ENCODE results near the gene FANCE. TPM values are rescaled to one million over a fixed set of nuclear protein-coding genes. Genes with fewer than 3 reads are reported as not detected.

Gene FANCE
- total and polyA plus RNA-seq, 2 experiments from 2014 or later, result 5.4 to 25.5 TPM

- H3K4me2 ChIP-seq, result peak overlapping the region; percentile 73; the same call in 1 of the 2 replicates
- no peaks in the 10 kb centered on the region for H3K36me3 ChIP-seq (ENCODE audit: insufficient read depth)
- H3K79me2 ChIP-seq (replicated peaks; ENCODE audit: insufficient read depth), result no peaks in the 10 kb centered on the region
- H3K4me3 ChIP-seq, result 0 out of 2 replicates have a peak overlapping the region, but pooled peaks have one; percentile 26
- Mint-ChIP-seq H3K4me3 (no peak overlapping the region), H3K36me3 (ENCODE audit: low read depth) (0 out of 3 replicates have a peak, but pooled peaks cover 2% of the 10 kb centered on the region), H3K27me3 (ENCODE audit: insufficient read depth, low read depth, poor library complexity) (peaks cover 5% of the 10 kb centered on the region), H3K9me3 (no peaks in the 10 kb centered on the region), H3K27ac (peak overlapping the region; percentile 41; the same call in 1 of the 2 replicates), H3K4me1 (peaks cover 19% of the 10 kb centered on the region; the same call in 2 of the 3 replicates)
- H3K9me2 ChIP-seq (ENCODE audit: insufficient read depth), result no peaks in the 10 kb centered on the region
- no peaks in the 10 kb centered on the region for H3F3A ChIP-seq (replicated peaks; ENCODE audit: low read depth)
- H4K20me1 ChIP-seq (replicated peaks; ENCODE audit: insufficient read depth), result no peaks in the 10 kb centered on the region
- DNase-seq (ENCODE audit: low spot score), result peak; percentile 30
- H3K27ac ChIP-seq (ENCODE audit: low read depth), result no peak overlapping the region
- TF ChIP-seq, protein P1, sequence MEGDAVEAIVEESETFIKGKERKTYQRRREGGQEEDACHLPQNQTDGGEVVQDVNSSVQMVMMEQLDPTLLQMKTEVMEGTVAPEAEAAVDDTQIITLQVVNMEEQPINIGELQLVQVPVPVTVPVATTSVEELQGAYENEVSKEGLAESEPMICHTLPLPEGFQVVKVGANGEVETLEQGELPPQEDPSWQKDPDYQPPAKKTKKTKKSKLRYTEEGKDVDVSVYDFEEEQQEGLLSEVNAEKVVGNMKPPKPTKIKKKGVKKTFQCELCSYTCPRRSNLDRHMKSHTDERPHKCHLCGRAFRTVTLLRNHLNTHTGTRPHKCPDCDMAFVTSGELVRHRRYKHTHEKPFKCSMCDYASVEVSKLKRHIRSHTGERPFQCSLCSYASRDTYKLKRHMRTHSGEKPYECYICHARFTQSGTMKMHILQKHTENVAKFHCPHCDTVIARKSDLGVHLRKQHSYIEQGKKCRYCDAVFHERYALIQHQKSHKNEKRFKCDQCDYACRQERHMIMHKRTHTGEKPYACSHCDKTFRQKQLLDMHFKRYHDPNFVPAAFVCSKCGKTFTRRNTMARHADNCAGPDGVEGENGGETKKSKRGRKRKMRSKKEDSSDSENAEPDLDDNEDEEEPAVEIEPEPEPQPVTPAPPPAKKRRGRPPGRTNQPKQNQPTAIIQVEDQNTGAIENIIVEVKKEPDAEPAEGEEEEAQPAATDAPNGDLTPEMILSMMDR (conservative IDR thresholded peaks at IDR 0.05; ENCODE audit: low read depth in 2 of 2), result peak in 1 of 2 experiments; percentile 29; a peak in 2 of 4 replicates
- TF ChIP-seq CREB1 (CRISPR knock-in tag; IDR thresholded peaks at IDR 0.05; ENCODE audit: low read depth), result no peak
- ATAC-seq, result peak; percentile 43
- H2AFZ ChIP-seq, result no peak overlapping the region
- peaks cover 8% of the 10 kb centered on the region; the same call in 1 of the 2 replicates for H3K4me1 ChIP-seq (ENCODE audit: insufficient read depth)
- no peaks in the 10 kb centered on the region for H3K27me3 ChIP-seq (ENCODE audit: insufficient read depth)
Measured at GRCh38 chr6:35419417-35419816, 32.7 kb upstream of the FANCE start.

GRCh38 chr6:35419961-35420360 lies 32.2 kb upstream of the FANCE start:
- peak overlapping the region; percentile 41; the same call in 1 of the 2 replicates for H3K27ac Mint-ChIP-seq
- no peaks in the 10 kb centered on the region for H3K27me3 ChIP-seq (ENCODE audit: insufficient read depth)
- H3K36me3 Mint-ChIP-seq (ENCODE audit: low read depth), result peaks cover 7% of the 10 kb centered on the region; the same call in 1 of the 3 replicates
- peaks cover 8% of the 10 kb centered on the region; the same call in 1 of the 2 replicates for H3K4me1 ChIP-seq (ENCODE audit: insufficient read depth)
- H3K9me2 ChIP-seq (ENCODE audit: insufficient read depth), result no peaks in the 10 kb centered on the region
- no peak for ATAC-seq
- DNase-seq (ENCODE audit: low spot score), result no peak
- H3K4me3 ChIP-seq, result no peak overlapping the region
- no peak overlapping the region for H3K4me3 Mint-ChIP-seq
- no peak overlapping the region for H3K27ac ChIP-seq (ENCODE audit: low read depth)
- no peaks in the 10 kb centered on the region for H3K9me3 Mint-ChIP-seq
- H4K20me1 ChIP-seq (replicated peaks; ENCODE audit: insufficient read depth), result no peaks in the 10 kb centered on the region
- H3K27me3 Mint-ChIP-seq (ENCODE audit: insufficient read depth, low read depth, poor library complexity), result no peaks in the 10 kb centered on the region
- TF ChIP-seq, protein P2, sequence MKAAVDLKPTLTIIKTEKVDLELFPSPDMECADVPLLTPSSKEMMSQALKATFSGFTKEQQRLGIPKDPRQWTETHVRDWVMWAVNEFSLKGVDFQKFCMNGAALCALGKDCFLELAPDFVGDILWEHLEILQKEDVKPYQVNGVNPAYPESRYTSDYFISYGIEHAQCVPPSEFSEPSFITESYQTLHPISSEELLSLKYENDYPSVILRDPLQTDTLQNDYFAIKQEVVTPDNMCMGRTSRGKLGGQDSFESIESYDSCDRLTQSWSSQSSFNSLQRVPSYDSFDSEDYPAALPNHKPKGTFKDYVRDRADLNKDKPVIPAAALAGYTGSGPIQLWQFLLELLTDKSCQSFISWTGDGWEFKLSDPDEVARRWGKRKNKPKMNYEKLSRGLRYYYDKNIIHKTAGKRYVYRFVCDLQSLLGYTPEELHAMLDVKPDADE (IDR thresholded peaks at IDR 0.05), result no peak
- TF ChIP-seq, protein P1 (conservative IDR thresholded peaks at IDR 0.05; ENCODE audit: low read depth in 2 of 2), result no peak
- TF ChIP-seq NANOG (IDR thresholded peaks at IDR 0.05; ENCODE audit: borderline replicate concordance) (no peak), REST (IDR thresholded peaks at IDR 0.05; ENCODE audit: unreplicated experiment) (no peak), JUNB (IDR thresholded peaks at IDR 0.05; ENCODE audit: unreplicated experiment) (no peak)
- H2AFZ ChIP-seq, result no peak overlapping the region
- H3K79me2 ChIP-seq (replicated peaks; ENCODE audit: insufficient read depth), result no peaks in the 10 kb centered on the region
- no peaks in the 10 kb centered on the region for H3K36me3 ChIP-seq (ENCODE audit: insufficient read depth)
- H3F3A ChIP-seq (replicated peaks; ENCODE audit: low read depth), result no peaks in the 10 kb centered on the region
- 0 out of 2 replicates have a peak overlapping the region, but pooled peaks have one; percentile 26 for H3K4me2 ChIP-seq
- H3K4me1 Mint-ChIP-seq, result peaks cover 19% of the 10 kb centered on the region; the same call in 2 of the 3 replicates
